Mammary epithelial cell (primary cell): ENCODE measurements around the gene RHEBL1.

Experiments used
- CTCF ChIP-seq, 2 donors: IDR thresholded peaks in 1 of 2; conservative IDR thresholded peaks in 1 of 2; 2 replicates each; pipeline ENCODE4 v1.5.1; 2011 to 2012; ENCODE audit warnings: inconsistent platforms in 2 of 2, low read length in 2 of 2, mild to moderate bottlenecking in 2 of 2, control low read depth in 1 of 2, low read depth in 1 of 2; ENCODE audit not compliant: insufficient read depth in 1 of 2; ENCODE audit errors: extremely low read depth in 1 of 2
- EZH2 ChIP-seq: IDR thresholded peaks from 2 replicates; pipeline ENCODE4 v1.6.1; 2012; ENCODE audit warnings: low read length, inconsistent platforms, borderline replicate concordance

GRCh38 chr12:49089821-49090773, 20.3 kb upstream of the RHEBL1 start:
- peak; percentile 56 for TF ChIP-seq EZH2
- peak in 1 of 2 donors; percentile 10 for TF ChIP-seq CTCF (conservative IDR thresholded peaks at IDR 0.05 in 1 of 2, IDR thresholded peaks at IDR 0.05 in 1 of 2; ENCODE audit: extremely low read depth in 1 of 2, insufficient read depth in 1 of 2, low read depth in 1 of 2, low read length in 2 of 2)
